ENCODE results near the gene CACNA2D2. TPM values are rescaled to one million over a fixed set of nuclear protein-coding genes. Genes with fewer than 3 reads are reported as not detected.
A peak's percentile ranks its signal among the peaks of the same experiment; 100 is the strongest.

CACNA2D2 gene
- total RNA-seq, 4 donors from 2014 or later, result 1.1 to 2.0 (median 1.6) TPM

DNA sequence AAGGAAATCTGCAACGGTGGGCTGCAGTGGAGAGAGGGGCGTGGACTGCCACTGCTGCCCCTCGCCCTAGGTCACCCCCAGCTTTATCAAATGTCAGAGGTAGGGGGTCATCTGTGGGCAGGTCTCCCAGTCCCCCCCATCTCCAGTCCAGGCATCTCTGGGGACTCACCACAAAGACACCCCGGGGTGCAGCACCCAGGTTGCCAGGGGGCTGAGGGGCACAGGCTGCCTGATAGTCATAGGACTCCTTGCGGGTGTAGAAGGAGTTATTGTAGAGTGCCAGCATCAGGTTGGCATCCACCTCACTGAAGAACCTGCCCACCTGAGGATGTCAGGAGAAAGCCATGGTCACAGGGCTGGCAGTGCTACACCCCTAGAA, 137.6 kb downstream of the CACNA2D2 start:
- no peak for DNase-seq (ENCODE audit: low spot score in 2 of 2)
- WGBS, 2 donors, result 71 to 79% methylated on average over 5 of the region's 5 CpGs
- intact Hi-C loops (cut with DNase I; ENCODE audit: low total_unique reads), result no loop called here
- H3K4me3 ChIP-seq (ENCODE audit: low read depth, poor library complexity, severe bottlenecking), result peak overlapping the region; percentile 32
- TF ChIP-seq, protein P1, sequence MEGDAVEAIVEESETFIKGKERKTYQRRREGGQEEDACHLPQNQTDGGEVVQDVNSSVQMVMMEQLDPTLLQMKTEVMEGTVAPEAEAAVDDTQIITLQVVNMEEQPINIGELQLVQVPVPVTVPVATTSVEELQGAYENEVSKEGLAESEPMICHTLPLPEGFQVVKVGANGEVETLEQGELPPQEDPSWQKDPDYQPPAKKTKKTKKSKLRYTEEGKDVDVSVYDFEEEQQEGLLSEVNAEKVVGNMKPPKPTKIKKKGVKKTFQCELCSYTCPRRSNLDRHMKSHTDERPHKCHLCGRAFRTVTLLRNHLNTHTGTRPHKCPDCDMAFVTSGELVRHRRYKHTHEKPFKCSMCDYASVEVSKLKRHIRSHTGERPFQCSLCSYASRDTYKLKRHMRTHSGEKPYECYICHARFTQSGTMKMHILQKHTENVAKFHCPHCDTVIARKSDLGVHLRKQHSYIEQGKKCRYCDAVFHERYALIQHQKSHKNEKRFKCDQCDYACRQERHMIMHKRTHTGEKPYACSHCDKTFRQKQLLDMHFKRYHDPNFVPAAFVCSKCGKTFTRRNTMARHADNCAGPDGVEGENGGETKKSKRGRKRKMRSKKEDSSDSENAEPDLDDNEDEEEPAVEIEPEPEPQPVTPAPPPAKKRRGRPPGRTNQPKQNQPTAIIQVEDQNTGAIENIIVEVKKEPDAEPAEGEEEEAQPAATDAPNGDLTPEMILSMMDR (IDR thresholded peaks at IDR 0.05), result no peak
- no peak for TF ChIP-seq POLR2A (IDR thresholded peaks at IDR 0.05)

DNA sequence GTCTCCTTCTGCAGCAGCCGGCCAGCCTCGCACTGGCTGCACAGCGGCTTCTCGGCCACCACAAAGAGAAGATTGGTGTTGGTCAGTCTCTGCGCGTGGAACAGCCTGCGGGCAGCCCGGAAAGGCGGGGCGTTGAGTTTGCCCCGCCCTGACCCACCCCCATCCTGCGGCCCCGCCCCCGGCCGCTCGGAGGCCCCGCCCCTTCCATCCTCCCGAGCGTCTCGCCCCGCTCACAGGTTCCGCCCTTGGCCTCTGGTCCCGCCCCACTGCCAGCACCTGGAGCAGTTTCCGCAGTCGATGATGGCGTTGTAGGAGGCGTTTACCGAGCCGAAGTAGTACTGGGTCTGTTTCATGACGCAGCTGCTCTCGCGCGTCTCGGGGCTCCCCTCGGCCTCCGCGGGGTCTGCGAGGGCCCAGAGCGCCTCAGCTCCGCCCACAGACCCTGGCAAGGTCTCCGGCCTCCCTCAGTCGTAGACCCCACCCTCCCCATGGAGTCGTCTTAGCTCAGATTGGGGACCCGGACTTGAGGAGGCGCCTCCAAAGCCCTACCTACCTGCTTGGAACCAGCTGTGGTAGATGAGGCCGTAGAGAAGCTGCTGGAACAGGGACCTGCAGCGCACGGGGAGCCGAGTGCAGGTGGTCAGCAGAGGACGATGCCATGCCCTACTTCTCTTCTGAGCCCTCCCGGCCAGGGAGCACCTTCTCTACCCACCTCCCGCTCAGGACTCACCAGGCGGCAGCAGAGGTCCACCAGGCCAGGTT, 138.2 kb downstream of the CACNA2D2 start:
- intact Hi-C loops (cut with DNase I; ENCODE audit: low total_unique reads), result no loop called here
- TF ChIP-seq POLR2A (IDR thresholded peaks at IDR 0.05), result no peak
- TF ChIP-seq, protein P1 (IDR thresholded peaks at IDR 0.05), result no peak
- peak overlapping the region; percentile 32 for H3K4me3 ChIP-seq (ENCODE audit: low read depth, poor library complexity, severe bottlenecking)
- WGBS, 2 donors, result 13 to 14% methylated on average over 20 of the region's 53 CpGs
- DNase-seq (ENCODE audit: low spot score in 2 of 2), result peak; percentile 83 to 97

DNA sequence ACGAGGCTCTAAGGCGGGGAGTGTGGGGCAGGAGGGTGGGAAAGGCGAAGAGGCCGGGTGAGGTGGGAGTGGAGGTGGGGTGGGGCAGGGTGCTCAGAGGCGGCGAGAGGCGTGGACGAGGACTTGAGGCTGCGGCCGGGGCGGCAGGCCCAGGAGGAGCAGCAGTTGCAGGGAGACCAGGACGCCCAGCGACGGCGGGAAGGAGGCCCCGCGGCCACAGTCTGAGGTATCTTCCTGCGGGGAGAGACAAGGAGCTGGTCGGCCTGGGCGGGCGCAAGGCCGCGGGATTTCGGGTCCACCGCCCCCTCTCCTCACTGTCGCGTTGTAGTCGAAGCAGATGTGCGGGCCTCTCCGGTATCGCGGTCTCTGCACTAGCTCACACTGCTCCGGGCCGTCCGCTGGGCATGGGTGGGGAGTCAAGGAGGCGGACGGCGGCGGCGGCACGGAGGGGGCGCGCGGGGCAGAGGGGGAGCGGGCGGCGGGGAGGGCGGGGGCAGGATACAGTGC, 138.8 kb downstream of the CACNA2D2 start:
- peak overlapping the region; percentile 0 for H3K4me3 ChIP-seq (ENCODE audit: low read depth, poor library complexity, severe bottlenecking)
- DNase-seq (ENCODE audit: low spot score in 2 of 2), result no peak
- no peak for TF ChIP-seq POLR2A (IDR thresholded peaks at IDR 0.05)
- TF ChIP-seq, protein P1 (IDR thresholded peaks at IDR 0.05), result no peak
- intact Hi-C loops (cut with DNase I; ENCODE audit: low total_unique reads), result no loop called here
- WGBS, 2 donors, result 12 to 17% methylated on average over 15 to 42 of the region's 48 CpGs

DNA sequence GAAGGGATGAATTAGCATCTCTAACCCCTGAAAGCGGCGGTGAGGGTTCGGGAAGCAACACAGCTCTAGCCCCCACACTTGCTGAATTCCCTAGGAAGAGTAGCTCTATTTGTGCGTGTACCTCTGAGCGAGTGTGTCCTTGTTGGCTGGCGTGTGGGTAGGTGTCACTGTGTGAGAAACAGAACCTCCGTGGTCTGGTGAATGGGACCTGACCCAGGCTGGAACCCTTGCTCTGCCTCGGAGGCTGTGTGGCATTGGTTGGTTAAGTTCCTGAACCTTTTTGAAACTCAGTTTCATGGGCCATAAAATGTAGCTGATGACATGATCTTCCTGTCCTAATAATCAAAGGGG, 143.7 kb downstream of the CACNA2D2 start:
- H3K4me3 ChIP-seq (ENCODE audit: low read depth, poor library complexity, severe bottlenecking), result no peak overlapping the region
- TF ChIP-seq POLR2A (IDR thresholded peaks at IDR 0.05), result no peak
- TF ChIP-seq, protein P1 (IDR thresholded peaks at IDR 0.05), result no peak
- intact Hi-C loops (cut with DNase I; ENCODE audit: low total_unique reads), result no loop called here
- WGBS, 2 donors, result 22 to 29% methylated on average over 8 of the region's 8 CpGs
- DNase-seq (ENCODE audit: low spot score in 2 of 2), result no peak

DNA sequence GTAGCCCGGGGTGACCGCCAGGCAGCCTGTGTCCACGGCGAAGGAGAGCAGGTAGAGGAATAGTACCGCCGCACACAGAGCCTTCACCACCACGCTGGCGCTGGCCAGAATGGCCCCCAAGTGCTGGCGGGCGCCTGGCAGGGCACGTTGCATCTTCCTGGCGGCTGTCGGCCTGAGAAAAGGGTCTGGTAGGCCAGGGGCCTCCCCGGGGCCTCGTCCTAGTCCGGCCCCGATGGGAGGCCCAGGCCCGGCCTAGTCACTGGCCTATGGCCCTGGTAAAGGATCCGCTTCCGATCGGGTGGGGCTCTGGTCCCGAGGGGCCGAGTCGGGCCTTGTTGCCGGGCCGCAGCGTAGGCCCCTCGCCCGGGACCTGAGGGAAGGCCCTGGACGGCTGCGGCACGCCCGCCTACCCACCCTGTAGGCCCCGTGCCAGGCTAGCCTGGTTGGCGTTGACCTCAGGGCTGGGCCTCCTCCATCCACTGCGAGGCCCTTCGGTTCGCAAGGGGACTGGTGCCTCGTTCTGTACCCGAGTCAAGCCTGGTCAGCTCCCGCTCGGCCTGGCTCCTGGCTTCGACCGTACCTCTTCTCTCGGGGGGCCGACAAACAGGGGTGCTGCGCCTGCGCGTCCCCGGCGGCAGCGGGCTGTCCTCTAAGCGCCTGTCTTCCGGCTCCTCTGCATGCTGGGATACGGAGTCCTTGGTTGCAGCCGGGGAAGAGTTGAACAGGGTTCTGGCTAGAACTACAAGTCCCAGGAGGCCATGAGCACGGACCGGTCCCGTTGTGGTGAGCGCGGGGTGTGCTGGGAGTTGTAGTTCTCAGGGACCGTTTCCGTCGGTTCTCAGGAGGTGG, 144.3 kb downstream of the CACNA2D2 start, which contains the start of gene TMEM115:
Gene TMEM115 (minus strand): TSS at position 611 of the 849 bp plus-strand sequence. CDS start 458 bp downstream, at position 153.
- peak in 1 of 2 donors; percentile 6 for TF ChIP-seq POLR2A (IDR thresholded peaks at IDR 0.05)
- TF ChIP-seq, protein P1 (IDR thresholded peaks at IDR 0.05), result no peak
- 0% methylated on average over 34 to 42 of the region's 64 CpGs for WGBS, 2 donors
- intact Hi-C loops (cut with DNase I; ENCODE audit: low total_unique reads), result no loop called here
- DNase-seq (ENCODE audit: low spot score in 2 of 2), result peak; percentile 99
- H3K4me3 ChIP-seq (ENCODE audit: low read depth, poor library complexity, severe bottlenecking), result peak within 1 kb of the TSS; percentile 66

All from lower leg skin (tissue), 4 donors.